B cell (primary cell): Measurements from ENCODE around the gene ZDHHC14. TPM values are rescaled to one million over a fixed set of nuclear protein-coding genes. Genes with fewer than 3 reads are reported as not detected.

Experiments
- ATAC-seq: fragments of 200-7000 bp; cut with Tn5 transposase; one replicate; pipeline ENCODE4 v1.10.0; 2021; ENCODE audit warnings: low read depth, mild to moderate bottlenecking, moderate number of reproducible peaks, moderate library complexity
- CTCF ChIA-PET: fragments of 350-600 bp; sonication (Branson Sonifier 250); formaldehyde crosslinking; loops from one replicate; lab custom pipeline; 2021; ENCODE audit warnings: antibody characterized with exemption, inconsistent platforms; lab: Charles Lee
- POLR2A ChIA-PET: fragments of 350-600 bp; sonication (Branson Sonifier 250); formaldehyde crosslinking; loops from one replicate; lab custom pipeline; 2021; ENCODE audit warnings: antibody characterized with exemption; lab: Charles Lee
- DNase-seq: peaks from one replicate; pipeline ENCODE4 v3.0.0; 2013
- H2AFZ ChIP-seq: 2 replicates; pipeline ENCODE4 v1.6.1; 2012; ENCODE audit warnings: mild to moderate bottlenecking, low read depth, low read length; ENCODE audit not compliant: insufficient read depth, poor library complexity, severe bottlenecking
- H3K27ac ChIP-seq, 2 donors: 1 replicate in 1 of 2; 2 replicates in 1 of 2; pipeline ENCODE4 v1.5.1; 2012 to 2013; ENCODE audit warnings: low read length in 2 of 2, mild to moderate bottlenecking in 2 of 2, moderate library complexity in 1 of 2
- H3K27me3 ChIP-seq, 4 experiments: fragments of 200-600 bp in 1 of 4; sonication (generic) in 1 of 4; replicated peaks in 1 of 4; 1 replicate in 2 of 4; 2 replicates in 2 of 4; pipeline versions ENCODE4 v1.6.1 to v1.7.0; 2013 to 2016; ENCODE audit warnings: low read length in 3 of 4, mild to moderate bottlenecking in 2 of 4, mixed read lengths in 1 of 4, moderate library complexity in 1 of 4; ENCODE audit not compliant: insufficient read depth in 4 of 4, control insufficient read depth in 3 of 4; ENCODE audit errors: control extremely low read depth in 1 of 4
- H3K36me3 ChIP-seq, 2 experiments: replicated peaks in 1 of 2; 1 replicate in 1 of 2; 2 replicates in 1 of 2; pipeline versions ENCODE4 v1.6.1 to v1.7.1; 2013; ENCODE audit warnings: low read length in 1 of 2; ENCODE audit not compliant: insufficient read depth in 2 of 2, control insufficient read depth in 1 of 2; ENCODE audit errors: control extremely low read depth in 1 of 2, extremely low read depth in 1 of 2
- H3K4me1 ChIP-seq, 2 donors: fragments of 200-600 bp in 1 of 2; sonication (generic) in 1 of 2; 1 replicate in 1 of 2; 2 replicates in 1 of 2; pipeline versions ENCODE4 v1.5.1 to v1.6.1; 2013 to 2017; ENCODE audit warnings: low read length in 2 of 2; ENCODE audit not compliant: control insufficient read depth in 2 of 2, insufficient read depth in 2 of 2
- H3K4me2 ChIP-seq: replicated peaks from 2 replicates; pipeline ENCODE3; 2012; ENCODE audit warnings: mild to moderate bottlenecking, low read depth, low read length; ENCODE audit not compliant: poor library complexity, severe bottlenecking
- H3K4me3 ChIP-seq, 5 experiments: fragments of 200-600 bp in 1 of 5; sonication (generic) in 1 of 5; 1 replicate in 3 of 5; 2 replicates in 2 of 5; pipeline versions ENCODE4 v1.5.1 to v1.7.0; 2011 to 2016; ENCODE audit warnings: low read length in 4 of 5, mild to moderate bottlenecking in 4 of 5, low read depth in 2 of 5, control low read depth in 1 of 5, moderate library complexity in 1 of 5; ENCODE audit not compliant: insufficient read depth in 1 of 5; ENCODE audit errors: control extremely low read depth in 1 of 5, extremely low read depth in 1 of 5
- H3K79me2 ChIP-seq: fragments of 200-600 bp; sonication (generic); one replicate; pipeline ENCODE4 v1.6.0; 2016; ENCODE audit warnings: low read length; ENCODE audit not compliant: control insufficient read depth, insufficient read depth
- H3K9ac ChIP-seq: fragments of 200-600 bp; sonication (generic); 2 replicates; pipeline ENCODE4 v1.6.1; 2017; ENCODE audit warnings: mild to moderate bottlenecking, low read length, moderate library complexity
- H3K9me3 ChIP-seq, 3 donors: one replicate each; pipeline versions ENCODE4 v1.6.1 to v1.7.1; 2013; ENCODE audit warnings: low read length in 2 of 3; ENCODE audit not compliant: control insufficient read depth in 2 of 3, insufficient read depth in 1 of 3; ENCODE audit errors: control extremely low read depth in 1 of 3
- H4K20me1 ChIP-seq: 2 replicates; pipeline ENCODE4 v1.6.0; 2012; ENCODE audit warnings: mild to moderate bottlenecking, low read length; ENCODE audit not compliant: insufficient read depth, control insufficient read depth, poor library complexity, severe bottlenecking
- H3K27ac Mint-ChIP-seq: one replicate; pipeline ENCODE4 v1.8.0; 2021; ENCODE audit warnings: mixed read lengths
- H3K27me3 Mint-ChIP-seq: one replicate; pipeline ENCODE4 v1.8.0; 2021; ENCODE audit warnings: mixed read lengths
- H3K4me1 Mint-ChIP-seq: one replicate; pipeline ENCODE4 v1.8.0; 2021; ENCODE audit warnings: mixed read lengths
- H3K4me3 Mint-ChIP-seq: one replicate; pipeline ENCODE4 v1.8.0; 2021; ENCODE audit warnings: mixed read lengths
- H3K9me3 Mint-ChIP-seq: one replicate; pipeline ENCODE4 v1.8.0; 2022; ENCODE audit warnings: mixed read lengths; ENCODE audit not compliant: insufficient read depth
- CTCF ChIP-seq: fragments of 200-600 bp; IDR thresholded peaks from one replicate; pipeline ENCODE4 v1.8.0; 2022; ENCODE audit warnings: antibody characterized with exemption, mild to moderate bottlenecking
- EZH2 ChIP-seq: IDR thresholded peaks from 2 replicates; pipeline ENCODE4 v1.6.1; 2012; ENCODE audit warnings: borderline replicate concordance, low read depth, mild to moderate bottlenecking, moderate library complexity, low read length; ENCODE audit not compliant: insufficient read depth, poor library complexity, severe bottlenecking
- WGBS: methylation state at CpG from one replicate; pipeline ENCODE4 v1.1.5; 2013; ENCODE audit warnings: missing lambda C conversion rate; ENCODE audit not compliant: insufficient coverage; 5-methylcytosine and 5-hydroxymethylcytosine counted together
- intact Hi-C: fragments of 100-400 bp; cut with micrococcal nuclease; formaldehyde crosslinking; loops from one replicate; pipeline ENCODE4 v1.10.0; 2022
- polyA plus RNA-seq: library from polyadenylated mRNA; depleted of rRNA; stranded (reverse); fragments of >200 nt; gene quantifications from 2 replicates; pipeline ENCODE4 v1.2.3, GENCODE V29; 2012
- total RNA-seq, 2 donors: library from RNA; stranded (reverse); fragments of 120-200 nt in 1 of 2; gene quantifications; 1 replicate in 1 of 2; 2 replicates in 1 of 2; pipeline versions ENCODE4 v1.2.3 to v1.2.4, GENCODE V29; 2013 to 2022

ZDHHC14 gene
- total and polyA plus RNA-seq, 2 donors (not counting 1 experiment from before 2014, with no cell fraction given) = 8.8 to 50.4 TPM

- POLR2A ChIA-PET = interaction anchor here (1.4 kb wide), 1 partner anchor 22 kb away, joined by 7 read pairs; no protein-coding TSS in a partner anchor
- H3K36me3 ChIP-seq = no peaks in the 10 kb centered on the region
- no peak for DNase-seq
Observed at GRCh38 chr6:157487110-157487773, 106.3 kb downstream of the ZDHHC14 start.

More at GRCh38 chr6:157487110-157487773, 106.3 kb downstream of the ZDHHC14 start:
- WGBS = 87% methylated on average over 4 of the region's 8 CpGs
- H3K27ac ChIP-seq = peak overlapping the region in 1 of 2 donors; percentile 56
- peaks cover 34 to 61% of the 10 kb centered on the region in 2 donors for H3K4me1 ChIP-seq
- no peak for ATAC-seq
- H3K4me3 ChIP-seq = peak overlapping the region in 1 of 5 experiments; percentile 18
- no peak for TF ChIP-seq EZH2
- no peak for TF ChIP-seq CTCF
- H3K4me1 Mint-ChIP-seq = peaks cover 37% of the 10 kb centered on the region
- no peaks in the 10 kb centered on the region for H3K9me3 ChIP-seq
- H4K20me1 ChIP-seq = no peaks in the 10 kb centered on the region
- peak overlapping the region; percentile 75 for H3K27ac Mint-ChIP-seq
- intact Hi-C loops = no loop called here
- H3K79me2 ChIP-seq = peaks cover 31% of the 10 kb centered on the region
- CTCF ChIA-PET = interaction anchor here (0.7 to 1.3 kb wide), 3 partner anchors 7 to 110 kb away, joined by 3 to 4 read pairs (median 3); no protein-coding TSS in a partner anchor
- no peak overlapping the region for H3K9ac ChIP-seq
- H3K9me3 Mint-ChIP-seq = no peaks in the 10 kb centered on the region
- peak overlapping the region; percentile 53 for H3K4me2 ChIP-seq
- H3K27me3 Mint-ChIP-seq = peaks cover 5% of the 10 kb centered on the region
- H3K27me3 ChIP-seq = no peaks in the 10 kb centered on the region
- H2AFZ ChIP-seq = peak overlapping the region; percentile 62
- H3K4me3 Mint-ChIP-seq = peak overlapping the region; percentile 19
